GM23248 (cell line): ENCODE measurements around the gene C22orf39. TPM values are rescaled to one million over a fixed set of nuclear protein-coding genes. Genes with fewer than 3 reads are reported as not detected.

Experiments
- DNase-seq: peaks from one replicate; pipeline ENCODE4 v3.0.0-alpha.2; 2015
- H2AFZ ChIP-seq: fragments of 200-600 bp; sonication (generic); 2 replicates; pipeline ENCODE4 v1.6.1; 2016; ENCODE audit warnings: antibody characterized with exemption
- H3F3A ChIP-seq: fragments of 200-600 bp; sonication (generic); 2 replicates; pipeline ENCODE4 v1.6.1; 2016; ENCODE audit warnings: mild to moderate bottlenecking, antibody characterized with exemption, mixed run types; ENCODE audit not compliant: insufficient read depth
- H3K27ac ChIP-seq: fragments of 200-600 bp; sonication (generic); 2 replicates; pipeline ENCODE4 v1.5.1; 2016; ENCODE audit warnings: mild to moderate bottlenecking
- H3K27me3 ChIP-seq: fragments of 200-600 bp; sonication (generic); replicated peaks from 2 replicates; pipeline ENCODE4 v1.6.1; 2016; ENCODE audit warnings: mild to moderate bottlenecking; ENCODE audit not compliant: insufficient read depth
- H3K36me3 ChIP-seq: fragments of 200-600 bp; sonication (generic); 2 replicates; pipeline ENCODE4 v1.6.1; 2016; ENCODE audit warnings: low read depth, mild to moderate bottlenecking
- H3K4me1 ChIP-seq: fragments of 200-600 bp; sonication (generic); 2 replicates; pipeline ENCODE4 v1.6.1; 2016; ENCODE audit warnings: mild to moderate bottlenecking; ENCODE audit not compliant: insufficient read depth
- H3K4me2 ChIP-seq: fragments of 200-600 bp; sonication (generic); one replicate; pipeline ENCODE4 v1.6.1; 2016; ENCODE audit warnings: mild to moderate bottlenecking; ENCODE audit not compliant: unreplicated experiment
- H3K4me3 ChIP-seq: fragments of 200-600 bp; sonication (generic); 2 replicates; pipeline ENCODE4 v1.5.1; 2016; ENCODE audit warnings: mild to moderate bottlenecking
- H3K79me2 ChIP-seq: fragments of 200-600 bp; sonication (generic); 2 replicates; pipeline ENCODE4 v1.6.1; 2016; ENCODE audit warnings: mild to moderate bottlenecking; ENCODE audit not compliant: insufficient read depth
- H3K9ac ChIP-seq: fragments of 200-600 bp; sonication (generic); 2 replicates; pipeline ENCODE4 v1.6.1; 2016; ENCODE audit warnings: mild to moderate bottlenecking
- H3K9me2 ChIP-seq: fragments of 200-600 bp; sonication (generic); 2 replicates; pipeline ENCODE4 v1.6.1; 2016; ENCODE audit warnings: mixed run types, mild to moderate bottlenecking, moderate library complexity; ENCODE audit not compliant: insufficient read depth
- H3K9me3 ChIP-seq: fragments of 200-600 bp; sonication (generic); one replicate; pipeline ENCODE4 v1.6.1; 2017; ENCODE audit warnings: low read depth
- H4K20me1 ChIP-seq: fragments of 200-600 bp; sonication (generic); 2 replicates; pipeline ENCODE4 v1.6.0; 2016; ENCODE audit not compliant: insufficient read depth
- EZH2 ChIP-seq: fragments of 200-600 bp; sonication (generic); IDR thresholded peaks from 2 replicates; pipeline ENCODE4 v1.6.1; 2018; ENCODE audit warnings: antibody characterized with exemption, mild to moderate bottlenecking; ENCODE audit not compliant: insufficient read depth, poor library complexity, severe bottlenecking
- EZH2phosphoT487 ChIP-seq: fragments of 200-600 bp; sonication (generic); IDR thresholded peaks from 2 replicates; pipeline ENCODE4 v1.6.1; 2018; ENCODE audit warnings: antibody characterized with exemption, moderate library complexity, mild to moderate bottlenecking, low read depth; ENCODE audit not compliant: insufficient read depth
- WGBS, 2 experiments: methylation state at CpG; one replicate each; pipeline ENCODE4 v1.1.6; 2015 to 2017; ENCODE audit warnings: low lambda C conversion rate in 2 of 2, low coverage in 1 of 2; ENCODE audit errors: missing lambda C conversion rate in 2 of 2; 5-methylcytosine and 5-hydroxymethylcytosine counted together
- in situ Hi-C: fragments of 300-500 bp; cut with MboI; formaldehyde crosslinking; loops from 2 replicates; pipeline ENCODE4 v1.15.0; 2020
- polyA plus RNA-seq: library from polyadenylated mRNA; unstranded; fragments of >200 nt; fragmentation: Nextera tagmentation; extraction: Ambion mirVana; gene quantifications from 2 replicates; pipeline ENCODE4 v1.2.1, GENCODE V29; 2016
- total RNA-seq: library from RNA; depleted of rRNA; stranded (reverse); fragments of >200 nt; shearing (Covaris generic); gene quantifications from 2 replicates; pipeline ENCODE4 v1.2.3, GENCODE V29; 2014

C22orf39 gene
- total and polyA plus RNA-seq, 2 experiments from 2014 or later = 15.0 to 22.8 TPM

- Histone ChIP-seq H3K27me3 (no peaks in the 10 kb centered on the region), H3K27ac (no peak overlapping the region), H3K9ac (no peak overlapping the region), H3K9me3 (no peaks in the 10 kb centered on the region), H4K20me1 (peaks cover 12% of the 10 kb centered on the region; the same call in 1 of the 2 replicates), H3K36me3 (peaks cover 20% of the 10 kb centered on the region), H3K9me2 (no peaks in the 10 kb centered on the region), H2AFZ (no peak overlapping the region), H3K4me2 (no peak overlapping the region), H3K4me1 (no peaks in the 10 kb centered on the region), H3K4me3 (no peak overlapping the region), H3K79me2 (peaks cover 89% of the 10 kb centered on the region), H3F3A (no peaks in the 10 kb centered on the region)
- TF ChIP-seq EZH2phosphoT487 = no peak
- TF ChIP-seq EZH2 = no peak
- no peak for DNase-seq
- 85 to 86% methylated on average over 4 of the region's 4 CpGs for WGBS, 2 experiments
- in situ Hi-C loops = loop anchor here (10.0 kb wide), 1 partner anchor 58 kb away; no protein-coding TSS in a partner anchor
These were observed 35.0 kb downstream of the C22orf39 start for GRCh38 chr22:19412478-19412877.

DNA sequence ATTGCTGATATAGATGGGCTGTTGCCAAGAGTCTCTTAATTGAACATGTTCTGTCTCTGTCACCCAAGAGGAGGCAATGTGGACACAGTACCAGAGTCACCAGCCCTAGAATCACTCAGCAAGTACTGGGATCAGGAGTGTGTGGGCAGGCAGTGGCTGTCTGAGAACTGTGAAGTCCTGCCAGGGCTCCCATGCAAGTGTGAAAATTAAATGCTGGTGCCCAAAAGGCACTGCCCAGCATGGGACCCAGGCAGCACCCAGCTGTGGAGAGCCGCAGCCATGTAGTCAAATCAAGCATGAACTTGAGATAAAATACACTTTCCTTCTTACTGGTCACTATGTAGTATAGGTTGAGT, 35.8 kb downstream of the C22orf39 start:
- in situ Hi-C loops = loop anchor here (10.0 kb wide), 1 partner anchor 57 kb away; no protein-coding TSS in a partner anchor
- H3K27ac ChIP-seq = no peak overlapping the region
- no peaks in the 10 kb centered on the region for H3K27me3 ChIP-seq
- H3F3A ChIP-seq = no peaks in the 10 kb centered on the region
- TF ChIP-seq EZH2phosphoT487 (no peak), EZH2 (no peak)
- DNase-seq = no peak
- H3K9ac ChIP-seq = no peak overlapping the region
- H3K36me3 ChIP-seq = peaks cover 24% of the 10 kb centered on the region
- peaks cover 80% of the 10 kb centered on the region for H3K79me2 ChIP-seq
- H3K4me1 ChIP-seq = no peaks in the 10 kb centered on the region
- H4K20me1 ChIP-seq = peaks cover 12% of the 10 kb centered on the region; the same call in 1 of the 2 replicates
- no peak overlapping the region for H3K4me2 ChIP-seq
- H3K9me3 ChIP-seq = no peaks in the 10 kb centered on the region
- no peak overlapping the region for H2AFZ ChIP-seq
- no peaks in the 10 kb centered on the region for H3K9me2 ChIP-seq
- no peak overlapping the region for H3K4me3 ChIP-seq
- 93 to 100% methylated on average over 1 of the region's 1 CpG for WGBS, 2 experiments

DNA sequence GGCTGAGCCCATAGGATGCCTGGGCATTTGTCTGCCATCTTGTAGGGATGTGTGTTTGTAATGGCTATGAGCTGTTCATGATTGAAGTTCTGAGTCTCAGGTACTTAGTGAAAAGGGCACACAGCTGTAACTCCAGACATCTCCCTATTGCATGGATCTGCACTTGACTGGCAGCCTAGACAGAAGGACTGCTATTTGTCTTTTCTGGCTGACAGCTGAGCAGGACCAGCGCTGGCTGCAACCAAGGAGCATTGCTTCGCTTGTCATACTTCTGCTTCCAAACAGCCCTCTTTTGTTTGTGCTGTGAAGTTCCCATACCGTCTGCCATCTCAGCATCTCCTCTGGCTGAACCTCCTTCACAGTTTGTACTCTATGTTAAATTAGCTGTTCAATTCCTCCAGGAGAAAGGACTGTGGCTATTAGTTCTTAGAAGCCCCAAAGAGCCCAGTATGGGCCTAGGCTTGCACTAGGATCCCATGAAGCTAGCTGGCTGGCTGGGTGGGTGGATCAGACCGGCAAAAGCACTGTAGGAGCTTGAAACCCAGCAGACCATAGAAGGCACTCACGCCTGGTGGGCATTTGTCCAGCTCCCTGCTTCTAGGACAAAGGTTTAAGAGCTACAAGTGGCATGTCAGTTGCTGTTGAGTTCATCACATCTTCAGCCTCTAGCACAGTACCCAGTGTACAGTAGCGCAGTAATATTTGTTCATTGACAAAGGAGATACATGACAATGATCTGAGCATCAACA, 36.4 kb downstream of the C22orf39 start:
- peaks cover 12% of the 10 kb centered on the region; the same call in 1 of the 2 replicates for H4K20me1 ChIP-seq
- no peak overlapping the region for H3K27ac ChIP-seq
- peaks cover 75% of the 10 kb centered on the region for H3K79me2 ChIP-seq
- TF ChIP-seq EZH2 = no peak
- no peak for TF ChIP-seq EZH2phosphoT487
- H3K9me2 ChIP-seq = no peaks in the 10 kb centered on the region
- no peaks in the 10 kb centered on the region for H3K9me3 ChIP-seq
- in situ Hi-C loops = loop anchor here (10.0 kb wide), 1 partner anchor 56 kb away; no protein-coding TSS in a partner anchor
- peaks cover 23% of the 10 kb centered on the region for H3K36me3 ChIP-seq
- H3K9ac ChIP-seq = no peak overlapping the region
- H3K4me1 ChIP-seq = no peaks in the 10 kb centered on the region
- H3K4me3 ChIP-seq = no peak overlapping the region
- WGBS, 2 experiments = 96 to 97% methylated on average over 6 of the region's 6 CpGs
- H3K4me2 ChIP-seq = no peak overlapping the region
- no peak overlapping the region for H2AFZ ChIP-seq
- H3K27me3 ChIP-seq = no peaks in the 10 kb centered on the region
- no peak for DNase-seq
- no peaks in the 10 kb centered on the region for H3F3A ChIP-seq

GRCh38 chr22:19407649-19408606, 39.6 kb downstream of the C22orf39 start:
- no peaks in the 10 kb centered on the region for H3K9me2 ChIP-seq
- H3K4me3 ChIP-seq = no peak overlapping the region
- TF ChIP-seq EZH2phosphoT487 = no peak
- TF ChIP-seq EZH2 = no peak
- no peak overlapping the region for H3K27ac ChIP-seq
- peaks cover 57% of the 10 kb centered on the region for H3K79me2 ChIP-seq
- H3K27me3 ChIP-seq = no peaks in the 10 kb centered on the region
- DNase-seq = peak; percentile 9
- peaks cover 6% of the 10 kb centered on the region; the same call in 1 of the 2 replicates for H4K20me1 ChIP-seq
- no peaks in the 10 kb centered on the region for H3K9me3 ChIP-seq
- H3K4me2 ChIP-seq = no peak overlapping the region
- WGBS, 2 experiments = 70 to 75% methylated on average over 16 of the region's 16 CpGs
- peaks cover 30% of the 10 kb centered on the region for H3K36me3 ChIP-seq
- no peaks in the 10 kb centered on the region for H3F3A ChIP-seq
- no peak overlapping the region for H2AFZ ChIP-seq
- H3K4me1 ChIP-seq = no peaks in the 10 kb centered on the region
- in situ Hi-C loops = no loop called here
- no peak overlapping the region for H3K9ac ChIP-seq
